Left cardiac atrium (tissue), 4 donors: ENCODE data around the gene MRPS34. TPM values are rescaled to one million over a fixed set of nuclear protein-coding genes. Genes with fewer than 3 reads are reported as not detected.
A peak's percentile ranks its signal among the peaks of the same experiment; 100 is the strongest.

Source experiments
- ATAC-seq, 2 donors: fragments of 200-7000 bp; cut with Tn5 transposase; one replicate each; pipeline ENCODE4 v1.9.1; 2020; ENCODE audit warnings: mild to moderate bottlenecking in 2 of 2, moderate library complexity in 2 of 2
- DNase-seq: peaks from one replicate; pipeline ENCODE4 v3.0.0-alpha.2; 2020
- intact Hi-C, 2 donors: fragments of 100-400 bp; cut with DNase I; formaldehyde crosslinking; loops; one replicate each; pipeline versions ENCODE4 v1.14.1 to v1.15.1; 2022 to 2023
- long read RNA-seq: library from polyadenylated mRNA; unstranded; transcript quantifications from one replicate; pipeline ENCODE4 v2.0.0, GENCODE V29; 2021
- total RNA-seq, 2 donors: library from RNA; stranded (reverse); fragmentation: NEBNext Ultra II Directional; extraction: Animal tissue kit (Norgen Biotek cat#: 25700); gene quantifications; one replicate each; pipeline ENCODE4 v1.2.1, GENCODE V29; 2021
- donor health status: DM: no; HTN: yes; CAD: no.
- donor health status: DM: no; HTN: yes; CAD: no; lungs with severe emphysema.
- donor health status: DM: yes; HTN: yes; CAD: no.
- donor health status: Dilated cardiomyopathy.

Gene MRPS34
- total RNA-seq, result 10 to 100 TPM; 57.0 to 69.2 TPM
- long read RNA-seq, transcript MRPS34-202 (3 exons, 1,024 nt), result major isoform, 35 of 43 reads
- long read RNA-seq, partial matches to known transcripts, result 3 of 43 reads
- long read RNA-seq, other reads (novel, unspliced or antisense), result 3 of 43 reads

- intact Hi-C loops, result no loop called here
- peak; percentile 65 to 70 for ATAC-seq
- peak; percentile 86 for DNase-seq
Observed at GRCh38 chr16:1772908-1773702, at the start of gene MRPS34. TSS of gene MRPS34 (minus strand) at chr16:1773134. CDS start at chr16:1773119, 15 bp downstream.

GRCh38 chr16:1821861-1822611 is 49.1 kb upstream of the MRPS34 start:
- intact Hi-C loops, result no loop called here
- ATAC-seq, result no peak
- DNase-seq, result no peak

- DNase-seq (no peak), ATAC-seq (no peak)
- intact Hi-C loops, result no loop called here
Observed at GRCh38 chr16:1820946-1821290, 48.0 kb upstream of the MRPS34 start.

- intact Hi-C loops, result no loop called here
- ATAC-seq (no peak), DNase-seq (no peak)
Observed at GRCh38 chr16:1820096-1820945, 47.4 kb upstream of the MRPS34 start.

- DNase-seq, result no peak
- ATAC-seq, result no peak
- intact Hi-C loops, result no loop called here
Observed at GRCh38 chr16:1819611-1820010, 46.7 kb upstream of the MRPS34 start.

- intact Hi-C loops, result no loop called here
- DNase-seq, result no peak
- no peak for ATAC-seq
Observed at GRCh38 chr16:1818873-1819525, 46.1 kb upstream of the MRPS34 start.

GRCh38 chr16:1818204-1818872 is 45.4 kb upstream of the MRPS34 start:
- DNase-seq, result no peak
- intact Hi-C loops, result no loop called here
- ATAC-seq, result peak in 1 of 2 donors; percentile 6

- intact Hi-C loops, result no loop called here
- no peak for ATAC-seq
- no peak for DNase-seq
Observed at GRCh38 chr16:1817716-1818115, 44.8 kb upstream of the MRPS34 start.

- no peak for DNase-seq
- no peak for ATAC-seq
- intact Hi-C loops, result no loop called here
Observed at GRCh38 chr16:1817276-1817589, 44.3 kb upstream of the MRPS34 start.

GRCh38 chr16:1816396-1817275 is 43.7 kb upstream of the MRPS34 start:
- DNase-seq, result no peak
- intact Hi-C loops, result no loop called here
- ATAC-seq, result no peak

- intact Hi-C loops, result no loop called here
- no peak for DNase-seq
- no peak for ATAC-seq
Observed at GRCh38 chr16:1815461-1815860, 42.5 kb upstream of the MRPS34 start.

GRCh38 chr16:1812732-1813163 is 39.8 kb upstream of the MRPS34 start:
- DNase-seq (peak; percentile 71), ATAC-seq (peak; percentile 90 to 95)
- intact Hi-C loops, result no loop called here

GRCh38 chr16:1810536-1810935 is 37.6 kb upstream of the MRPS34 start:
- ATAC-seq, result no peak
- intact Hi-C loops, result no loop called here

GRCh38 chr16:1810106-1810505 is 37.2 kb upstream of the MRPS34 start:
- no peak for DNase-seq
- intact Hi-C loops, result no loop called here
- ATAC-seq, result no peak

More at GRCh38 chr16:1810536-1810935, 37.6 kb upstream of the MRPS34 start:
- no peak for DNase-seq

GRCh38 chr16:1809281-1809801 is 36.4 kb upstream of the MRPS34 start:
- intact Hi-C loops, result no loop called here
- peak; percentile 14 for DNase-seq
- ATAC-seq, result no peak

GRCh38 chr16:1808691-1809090 is 35.8 kb upstream of the MRPS34 start:
- intact Hi-C loops, result no loop called here
- ATAC-seq, result no peak

GRCh38 chr16:1807626-1808025 is 34.7 kb upstream of the MRPS34 start:
- DNase-seq, result peak; percentile 12
- intact Hi-C loops, result no loop called here
- no peak for ATAC-seq

More at GRCh38 chr16:1808691-1809090, 35.8 kb upstream of the MRPS34 start:
- DNase-seq, result no peak
